ENCODE data around the gene FUT6. TPM values are rescaled to one million over a fixed set of nuclear protein-coding genes. Genes with fewer than 3 reads are reported as not detected.
A peak's percentile ranks its signal among the peaks of the same experiment; 100 is the strongest.

Gene FUT6
- total RNA-seq, 2 donors from 2014 or later = not detected

- H3K36me3 Mint-ChIP-seq (ENCODE audit: low read depth) = peaks cover 6% of the 10 kb centered on the region
- peak overlapping the region; percentile 95 for H3K27ac Mint-ChIP-seq
- H3K27me3 Mint-ChIP-seq = no peaks in the 10 kb centered on the region
- no peaks in the 10 kb centered on the region for H3K4me1 Mint-ChIP-seq
- H3K4me3 Mint-ChIP-seq = peak overlapping the region; percentile 90
- H3K9me3 Mint-ChIP-seq = no peaks in the 10 kb centered on the region
- ATAC-seq (replicated peaks) = no peak
Measured at GRCh38 chr19:5826531-5827341, 12.8 kb downstream of the FUT6 start.

GRCh38 chr19:5825178-5825577 is 14.3 kb downstream of the FUT6 start:
- Mint-ChIP-seq H3K36me3 (ENCODE audit: low read depth) (peaks cover 6% of the 10 kb centered on the region), H3K4me1 (no peaks in the 10 kb centered on the region), H3K4me3 (no peak overlapping the region), H3K27ac (no peak overlapping the region), H3K9me3 (no peaks in the 10 kb centered on the region), H3K27me3 (peaks cover 3% of the 10 kb centered on the region)
- no peak for ATAC-seq (replicated peaks)

GRCh38 chr19:5824751-5825150 is 14.8 kb downstream of the FUT6 start:
- Mint-ChIP-seq H3K4me3 (no peak overlapping the region), H3K36me3 (ENCODE audit: low read depth) (peaks cover 6% of the 10 kb centered on the region), H3K27me3 (peaks cover 3% of the 10 kb centered on the region), H3K9me3 (no peaks in the 10 kb centered on the region), H3K4me1 (no peaks in the 10 kb centered on the region), H3K27ac (no peak overlapping the region)
- no peak for ATAC-seq (replicated peaks)

GRCh38 chr19:5823579-5824281 is 15.8 kb downstream of the FUT6 start:
- Mint-ChIP-seq H3K4me1 (no peaks in the 10 kb centered on the region), H3K27ac (no peak overlapping the region), H3K9me3 (no peaks in the 10 kb centered on the region), H3K27me3 (peaks cover 3% of the 10 kb centered on the region), H3K4me3 (no peak overlapping the region), H3K36me3 (ENCODE audit: low read depth) (peaks cover 6% of the 10 kb centered on the region)
- ATAC-seq (replicated peaks) = no peak

GRCh38 chr19:5822181-5822844 is 17.2 kb downstream of the FUT6 start:
- Mint-ChIP-seq H3K27me3 (peaks cover 3% of the 10 kb centered on the region), H3K4me3 (no peak overlapping the region), H3K27ac (no peak overlapping the region), H3K36me3 (ENCODE audit: low read depth) (no peaks in the 10 kb centered on the region), H3K9me3 (no peaks in the 10 kb centered on the region), H3K4me1 (no peaks in the 10 kb centered on the region)
- ATAC-seq (replicated peaks) = no peak

- H3K27me3 Mint-ChIP-seq = peaks cover 3% of the 10 kb centered on the region
- no peaks in the 10 kb centered on the region for H3K9me3 Mint-ChIP-seq
- H3K4me1 Mint-ChIP-seq = no peaks in the 10 kb centered on the region
- no peaks in the 10 kb centered on the region for H3K36me3 Mint-ChIP-seq (ENCODE audit: low read depth)
- no peak overlapping the region for H3K4me3 Mint-ChIP-seq
- H3K27ac Mint-ChIP-seq = no peak overlapping the region
- ATAC-seq (replicated peaks) = no peak
Measured at GRCh38 chr19:5821521-5822180, 17.9 kb downstream of the FUT6 start.

GRCh38 chr19:5820785-5821184 is 18.7 kb downstream of the FUT6 start:
- ATAC-seq (replicated peaks) = no peak
- peaks cover 3% of the 10 kb centered on the region for H3K27me3 Mint-ChIP-seq
- H3K4me3 Mint-ChIP-seq = no peak overlapping the region
- H3K9me3 Mint-ChIP-seq = no peaks in the 10 kb centered on the region
- no peaks in the 10 kb centered on the region for H3K4me1 Mint-ChIP-seq
- H3K36me3 Mint-ChIP-seq (ENCODE audit: low read depth) = no peaks in the 10 kb centered on the region
- H3K27ac Mint-ChIP-seq = peak overlapping the region; percentile 58

GRCh38 chr19:5818594-5818993 is 20.9 kb downstream of the FUT6 start:
- Mint-ChIP-seq H3K27ac (no peak overlapping the region), H3K27me3 (peaks cover 3% of the 10 kb centered on the region), H3K4me1 (no peaks in the 10 kb centered on the region), H3K9me3 (no peaks in the 10 kb centered on the region), H3K36me3 (ENCODE audit: low read depth) (no peaks in the 10 kb centered on the region), H3K4me3 (no peak overlapping the region)
- no peak for ATAC-seq (replicated peaks)

GRCh38 chr19:5817218-5817617 is 22.3 kb downstream of the FUT6 start:
- Mint-ChIP-seq H3K27ac (no peak overlapping the region), H3K4me3 (no peak overlapping the region), H3K4me1 (no peaks in the 10 kb centered on the region), H3K36me3 (ENCODE audit: low read depth) (no peaks in the 10 kb centered on the region), H3K9me3 (no peaks in the 10 kb centered on the region), H3K27me3 (peaks cover 3% of the 10 kb centered on the region)
- no peak for ATAC-seq (replicated peaks)

GRCh38 chr19:5814852-5815246 is 24.7 kb downstream of the FUT6 start:
- Mint-ChIP-seq H3K9me3 (no peaks in the 10 kb centered on the region), H3K36me3 (ENCODE audit: low read depth) (no peaks in the 10 kb centered on the region), H3K27ac (no peak overlapping the region), H3K27me3 (no peaks in the 10 kb centered on the region), H3K4me3 (no peak overlapping the region), H3K4me1 (no peaks in the 10 kb centered on the region)
- ATAC-seq (replicated peaks) = no peak

- H3K9me3 Mint-ChIP-seq = no peaks in the 10 kb centered on the region
- H3K4me1 Mint-ChIP-seq = no peaks in the 10 kb centered on the region
- H3K36me3 Mint-ChIP-seq (ENCODE audit: low read depth) = no peaks in the 10 kb centered on the region
- ATAC-seq (replicated peaks) = no peak
- H3K27ac Mint-ChIP-seq = no peak overlapping the region
- no peaks in the 10 kb centered on the region for H3K27me3 Mint-ChIP-seq
- no peak overlapping the region for H3K4me3 Mint-ChIP-seq
Measured at GRCh38 chr19:5814123-5814851, 25.2 kb downstream of the FUT6 start.

- Mint-ChIP-seq H3K36me3 (ENCODE audit: low read depth) (no peaks in the 10 kb centered on the region), H3K9me3 (no peaks in the 10 kb centered on the region), H3K4me3 (no peak overlapping the region), H3K27me3 (no peaks in the 10 kb centered on the region), H3K27ac (no peak overlapping the region), H3K4me1 (no peaks in the 10 kb centered on the region)
- ATAC-seq (replicated peaks) = no peak
Measured at GRCh38 chr19:5811117-5811516, 28.4 kb downstream of the FUT6 start.

- Mint-ChIP-seq H3K27me3 (no peaks in the 10 kb centered on the region), H3K4me1 (no peaks in the 10 kb centered on the region), H3K27ac (no peak overlapping the region), H3K36me3 (ENCODE audit: low read depth) (no peaks in the 10 kb centered on the region), H3K4me3 (no peak overlapping the region), H3K9me3 (no peaks in the 10 kb centered on the region)
- ATAC-seq (replicated peaks) = no peak
Measured at GRCh38 chr19:5809469-5809868, 30.0 kb downstream of the FUT6 start.

GRCh38 chr19:5809053-5809452 is 30.4 kb downstream of the FUT6 start:
- ATAC-seq (replicated peaks) = no peak
- H3K4me1 Mint-ChIP-seq = no peaks in the 10 kb centered on the region

More at GRCh38 chr19:5809053-5809452, 30.4 kb downstream of the FUT6 start:
- no peaks in the 10 kb centered on the region for H3K9me3 Mint-ChIP-seq
- no peaks in the 10 kb centered on the region for H3K27me3 Mint-ChIP-seq
- no peaks in the 10 kb centered on the region for H3K36me3 Mint-ChIP-seq (ENCODE audit: low read depth)
- H3K4me3 Mint-ChIP-seq = no peak overlapping the region
- no peak overlapping the region for H3K27ac Mint-ChIP-seq
